Hepatocyte (in vitro differentiated cells): Measurements from ENCODE around the gene MEIOSIN.

ENCODE experiments used
- EZH2 ChIP-seq: fragments of 200-600 bp; sonication (generic); IDR thresholded peaks from 2 replicates; pipeline ENCODE4 v1.6.1; 2016; ENCODE audit warnings: antibody characterized with exemption, mild to moderate bottlenecking, borderline replicate concordance
- TF ChIP-seq, protein P1 (sequence below): fragments of 200-600 bp; sonication (generic); IDR thresholded peaks from 2 replicates; pipeline ENCODE4 v1.5.1; 2016; ENCODE audit warnings: antibody characterized with exemption, mild to moderate bottlenecking; ENCODE audit not compliant: poor library complexity

DNA sequence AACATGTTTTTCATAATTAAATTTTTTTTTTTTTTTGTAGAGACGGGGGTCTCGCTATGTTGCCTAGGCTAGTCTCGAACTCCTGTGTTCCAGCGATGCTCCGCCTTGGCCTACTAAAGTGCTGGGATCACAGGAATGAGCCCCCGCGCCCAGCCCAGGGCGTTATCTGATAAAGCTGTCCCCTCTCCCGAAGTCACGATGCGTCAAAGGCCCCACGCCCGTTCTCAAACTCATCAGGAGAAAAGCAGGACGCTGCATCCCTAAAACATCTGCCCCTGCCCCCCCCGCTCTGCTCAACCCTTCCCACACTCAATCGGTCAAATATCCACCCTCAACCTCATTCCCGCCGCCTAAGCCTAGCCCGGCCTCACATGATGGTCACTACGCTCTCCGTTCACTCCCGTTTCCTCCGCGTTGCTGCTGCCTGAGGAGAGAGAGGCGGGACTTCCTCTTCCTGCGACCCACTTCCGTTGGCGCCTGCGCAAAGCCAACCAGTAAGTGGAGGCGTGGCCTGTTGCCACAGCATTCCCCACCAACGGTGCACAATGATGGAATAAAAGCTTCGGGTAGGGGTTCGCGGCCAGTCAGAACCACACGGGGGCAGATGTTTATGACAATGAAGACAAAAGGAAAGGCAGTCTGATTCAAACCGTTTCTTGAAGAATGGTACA, 41.6 kb upstream of the MEIOSIN start, which contains the start of gene SNRPD2:
- TF ChIP-seq, protein P1, sequence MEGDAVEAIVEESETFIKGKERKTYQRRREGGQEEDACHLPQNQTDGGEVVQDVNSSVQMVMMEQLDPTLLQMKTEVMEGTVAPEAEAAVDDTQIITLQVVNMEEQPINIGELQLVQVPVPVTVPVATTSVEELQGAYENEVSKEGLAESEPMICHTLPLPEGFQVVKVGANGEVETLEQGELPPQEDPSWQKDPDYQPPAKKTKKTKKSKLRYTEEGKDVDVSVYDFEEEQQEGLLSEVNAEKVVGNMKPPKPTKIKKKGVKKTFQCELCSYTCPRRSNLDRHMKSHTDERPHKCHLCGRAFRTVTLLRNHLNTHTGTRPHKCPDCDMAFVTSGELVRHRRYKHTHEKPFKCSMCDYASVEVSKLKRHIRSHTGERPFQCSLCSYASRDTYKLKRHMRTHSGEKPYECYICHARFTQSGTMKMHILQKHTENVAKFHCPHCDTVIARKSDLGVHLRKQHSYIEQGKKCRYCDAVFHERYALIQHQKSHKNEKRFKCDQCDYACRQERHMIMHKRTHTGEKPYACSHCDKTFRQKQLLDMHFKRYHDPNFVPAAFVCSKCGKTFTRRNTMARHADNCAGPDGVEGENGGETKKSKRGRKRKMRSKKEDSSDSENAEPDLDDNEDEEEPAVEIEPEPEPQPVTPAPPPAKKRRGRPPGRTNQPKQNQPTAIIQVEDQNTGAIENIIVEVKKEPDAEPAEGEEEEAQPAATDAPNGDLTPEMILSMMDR: no peak
- no peak for TF ChIP-seq EZH2
